GM12891 (cell line): Measurements from ENCODE around the gene NMUR1.
A peak's percentile ranks its signal among the peaks of the same experiment; 100 is the strongest.

Source experiments
- DNase-seq: peaks from one replicate; pipeline ENCODE4 v3.0.0; 2011; ENCODE audit warnings: low spot score; ENCODE audit not compliant: insufficient read length
- FAIRE-seq: peaks from 2 replicates; lab custom pipeline; 2011; peaks lifted over from hg19 to GRCh38; lab: Jason Lieb, UNC
- PAX5 ChIP-seq: IDR thresholded peaks from 2 replicates; pipeline ENCODE4 v1.6.1; 2011; ENCODE audit warnings: low read length, moderate library complexity, mild to moderate bottlenecking; ENCODE audit not compliant: insufficient read depth, severe bottlenecking
- POLR2A ChIP-seq: IDR thresholded peaks from 2 replicates; pipeline ENCODE4 v1.6.1; 2011; ENCODE audit warnings: low read depth, low read length, control low read depth
- POLR2AphosphoS5 ChIP-seq: IDR thresholded peaks from 2 replicates; pipeline ENCODE4 v1.6.1; 2011; ENCODE audit warnings: low read depth, low read length, control low read depth
- POU2F2 ChIP-seq: IDR thresholded peaks from 2 replicates; pipeline ENCODE4 v1.6.1; 2011; ENCODE audit warnings: low read depth, mild to moderate bottlenecking, control low read depth, low read length, moderate library complexity
- SPI1 ChIP-seq: IDR thresholded peaks from 2 replicates; pipeline ENCODE4 v1.6.1; 2011; ENCODE audit warnings: low read depth, low read length, control low read depth
- TAF1 ChIP-seq: IDR thresholded peaks from 2 replicates; pipeline ENCODE4 v1.6.1; 2011; ENCODE audit warnings: low read depth, low read length, control low read depth

Gene NMUR1

DNA sequence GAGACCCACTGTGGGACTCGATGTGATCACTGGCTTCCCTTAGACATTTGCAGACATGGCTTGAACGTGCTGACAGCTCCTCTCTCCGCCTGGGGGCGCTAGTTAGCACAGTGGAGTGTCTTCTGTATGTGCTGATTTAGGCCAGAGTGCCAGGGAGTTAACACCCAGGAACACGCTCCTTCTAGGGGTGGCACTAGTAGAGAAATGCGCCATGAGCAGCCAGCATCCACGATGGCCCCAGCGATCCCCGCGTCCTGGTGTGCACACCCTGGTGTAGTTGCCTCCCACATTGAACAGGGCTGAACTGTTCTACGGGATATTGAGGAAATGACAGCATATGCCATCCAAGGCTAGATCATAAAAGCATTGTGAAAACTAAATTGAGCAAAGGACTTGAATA, 11.4 kb upstream of the NMUR1 start:
- TF ChIP-seq PAX5 (no peak), TAF1 (no peak), POLR2A (no peak), SPI1 (no peak), POU2F2 (no peak), POLR2AphosphoS5 (no peak)
- FAIRE-seq (no peak), DNase-seq (no peak)

DNA sequence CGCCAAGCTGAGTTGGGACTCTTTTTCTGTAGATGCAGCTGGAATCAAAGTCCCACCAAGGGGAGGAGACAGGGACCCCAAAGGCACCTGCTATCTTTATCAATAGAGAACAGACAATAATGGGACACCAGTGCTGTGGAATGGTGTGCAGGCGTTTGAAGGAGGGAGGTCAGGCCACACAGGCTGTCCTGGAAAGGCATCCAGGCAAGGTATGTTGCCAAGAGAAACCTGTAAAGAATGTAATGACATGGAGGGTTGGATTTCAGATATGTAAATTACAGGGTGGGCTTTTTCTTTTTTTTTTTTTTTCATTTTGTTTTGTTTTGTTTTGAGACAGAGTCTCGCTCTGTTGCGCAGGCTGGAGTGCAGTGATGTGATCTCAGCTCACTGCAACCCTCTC, 9.7 kb upstream of the NMUR1 start:
- DNase-seq = no peak
- FAIRE-seq = no peak
- TF ChIP-seq TAF1 (no peak), POLR2AphosphoS5 (no peak), SPI1 (no peak), PAX5 (no peak), POLR2A (no peak), POU2F2 (no peak)

DNA sequence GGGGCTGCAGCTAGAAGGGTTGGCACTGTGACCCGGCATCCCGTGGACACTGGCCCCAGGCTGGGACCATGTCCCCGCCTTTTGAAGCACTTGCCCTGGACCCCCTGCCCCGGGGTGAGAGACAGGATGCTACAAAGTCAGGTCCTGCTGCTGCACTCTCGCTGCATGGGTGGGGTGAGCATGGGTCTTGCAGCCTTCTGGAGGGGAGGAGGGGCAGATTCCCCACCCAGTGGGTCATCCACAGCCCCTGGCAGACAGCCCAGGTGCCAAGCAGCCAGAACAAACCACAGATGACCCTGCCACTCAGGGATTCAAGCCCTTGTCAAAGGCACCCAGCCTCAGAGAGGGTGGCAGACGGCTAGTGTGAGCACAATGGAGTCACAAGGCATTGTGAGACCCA, 5.7 kb upstream of the NMUR1 start:
- FAIRE-seq = no peak
- TF ChIP-seq SPI1 (no peak), PAX5 (no peak), POU2F2 (no peak), POLR2AphosphoS5 (no peak), POLR2A (no peak), TAF1 (no peak)
- DNase-seq = no peak

DNA sequence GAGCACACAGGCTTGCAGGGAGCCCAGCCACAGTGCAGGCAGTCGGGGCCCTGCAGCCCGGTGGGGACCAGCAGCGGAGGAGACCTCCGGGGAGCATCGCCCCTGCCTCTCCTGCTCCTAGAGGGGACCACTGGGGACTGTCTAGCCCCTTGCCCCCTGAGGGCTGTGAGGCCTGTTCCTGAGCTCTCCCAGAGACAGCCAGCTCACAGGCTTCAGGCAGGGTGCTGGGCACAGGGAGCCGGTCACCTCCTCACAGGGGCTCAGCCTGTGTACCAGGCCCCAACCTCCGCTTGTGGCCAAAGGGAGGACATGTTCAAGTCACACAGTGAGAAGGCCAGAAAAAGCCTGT, 3.5 kb upstream of the NMUR1 start:
- no peak for TF ChIP-seq POLR2AphosphoS5
- FAIRE-seq (no peak), DNase-seq (no peak)

DNA sequence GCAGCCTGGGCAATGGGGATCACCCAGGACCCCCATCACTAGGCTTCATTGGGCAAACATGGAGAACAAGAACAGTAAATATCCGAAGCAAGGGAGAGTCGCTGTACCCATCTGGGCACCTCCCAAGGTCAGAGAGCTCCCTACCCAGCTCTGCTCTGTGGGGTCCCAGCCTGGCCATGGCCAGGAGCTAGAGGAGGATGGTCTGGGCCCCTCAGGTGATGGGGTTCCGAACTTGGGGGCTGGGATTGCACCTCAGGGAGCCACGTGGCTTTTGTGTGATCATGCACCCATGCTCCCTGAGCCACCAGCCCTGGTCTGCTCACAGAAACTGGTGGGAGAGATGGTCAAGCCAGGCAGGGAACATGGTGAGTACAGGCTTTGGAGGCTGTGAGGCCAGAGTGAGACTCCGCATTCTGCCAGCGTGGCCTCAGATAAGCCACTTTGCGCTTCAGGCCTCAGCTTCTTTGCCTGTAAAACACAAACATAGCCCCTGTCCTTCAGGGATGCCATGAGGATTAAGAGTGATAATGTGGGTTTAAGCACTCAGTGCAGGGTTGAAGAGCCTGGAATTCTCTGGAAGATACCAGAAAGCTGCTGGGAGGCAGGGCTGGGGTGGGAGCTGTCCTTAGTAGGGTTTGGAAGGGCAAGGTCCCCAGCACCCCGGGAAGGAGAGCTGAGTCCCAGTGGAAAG, 3.0 kb upstream of the NMUR1 start:
- no peak for TF ChIP-seq POLR2A
- no peak for DNase-seq
- no peak for FAIRE-seq

DNA sequence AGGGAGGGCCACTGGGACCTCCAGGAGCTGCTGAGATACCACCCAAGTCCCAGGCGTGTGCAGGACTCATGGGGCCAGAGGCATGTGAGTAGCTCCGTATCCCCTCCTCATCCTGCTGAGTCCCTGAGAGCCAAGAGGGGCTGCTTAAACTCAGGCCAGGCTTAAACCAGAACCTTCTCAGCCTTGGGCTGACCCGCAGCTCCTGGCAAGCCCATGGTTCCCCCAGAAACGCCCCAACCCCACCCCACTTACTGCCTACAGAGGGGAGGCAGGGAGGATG, 2.5 kb upstream of the NMUR1 start:
- FAIRE-seq = no peak
- TF ChIP-seq PAX5 (no peak), TAF1 (no peak), SPI1 (no peak), POU2F2 (no peak), POLR2A (no peak), POLR2AphosphoS5 (no peak)

DNA sequence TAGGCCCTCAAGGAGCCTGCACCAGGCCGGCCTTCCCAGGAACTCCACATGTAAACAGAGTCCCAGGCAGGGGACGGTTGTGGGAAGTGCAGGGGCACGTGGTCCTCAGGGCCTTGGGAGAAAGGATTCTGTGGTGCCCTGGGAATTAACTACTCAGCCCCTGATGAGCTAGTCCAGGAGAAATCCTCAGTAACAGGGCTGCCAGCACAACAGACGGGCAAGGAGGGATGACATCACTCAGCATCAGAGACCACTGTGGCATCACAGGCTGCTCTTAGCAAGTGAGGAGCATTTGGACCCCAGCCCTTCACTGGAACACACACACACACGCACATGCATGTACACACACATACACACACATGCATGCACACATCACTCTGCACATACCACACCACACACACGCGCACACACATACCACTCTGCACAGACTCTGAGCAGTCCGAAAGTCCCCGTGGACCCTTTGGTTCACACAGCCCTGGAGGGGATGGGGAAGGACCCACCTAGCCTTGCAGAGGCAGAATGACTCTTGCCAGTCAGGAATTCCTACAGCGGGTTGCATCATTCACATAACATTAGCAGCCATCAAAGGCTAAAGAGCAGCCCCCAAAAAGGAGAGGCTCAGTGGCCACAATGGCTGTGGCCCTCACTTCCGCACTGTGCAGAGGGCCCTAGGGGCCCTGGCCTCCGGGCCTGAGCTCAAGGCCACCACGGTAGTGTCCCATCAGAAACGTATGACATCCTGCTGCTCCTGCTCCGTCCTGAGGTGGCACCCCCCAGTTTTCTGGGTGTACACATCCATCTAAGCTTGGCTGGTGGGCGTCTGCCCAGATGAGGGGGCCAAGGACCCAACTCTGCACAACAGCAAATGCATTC, 1.9 kb upstream of the NMUR1 start:
- TF ChIP-seq PAX5 = no peak
- TF ChIP-seq POLR2A = no peak
- TF ChIP-seq POU2F2 = no peak
- no peak for TF ChIP-seq TAF1
- no peak for TF ChIP-seq SPI1
- TF ChIP-seq POLR2AphosphoS5 = no peak
- no peak for DNase-seq
- peak; percentile 51 for FAIRE-seq

More for the DNA sequence above, 2.5 kb upstream of the NMUR1 start:
- no peak for DNase-seq

DNA sequence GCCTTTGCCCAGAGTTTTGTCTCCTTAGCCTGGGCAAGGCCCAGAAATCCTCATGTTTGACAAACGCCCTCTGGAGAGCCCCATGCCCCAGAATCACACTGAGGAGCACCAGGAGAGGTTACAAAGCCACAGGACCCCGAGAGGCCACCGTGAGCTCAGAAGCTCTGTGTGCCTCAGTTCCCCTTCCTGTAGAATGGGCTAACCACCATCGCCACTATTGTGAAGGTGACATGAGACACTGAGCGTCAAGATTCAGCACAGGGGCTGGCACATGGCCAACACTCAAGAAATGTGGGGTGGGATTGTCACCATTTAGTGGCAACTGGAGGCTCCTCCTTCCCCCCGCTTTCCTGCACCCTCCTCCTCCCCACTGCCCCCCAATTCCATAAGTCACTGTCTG, 1.2 kb upstream of the NMUR1 start:
- FAIRE-seq (no peak), DNase-seq (no peak)
- TF ChIP-seq POLR2AphosphoS5 (no peak), POU2F2 (no peak), SPI1 (no peak), TAF1 (no peak), POLR2A (no peak), PAX5 (no peak)

DNA sequence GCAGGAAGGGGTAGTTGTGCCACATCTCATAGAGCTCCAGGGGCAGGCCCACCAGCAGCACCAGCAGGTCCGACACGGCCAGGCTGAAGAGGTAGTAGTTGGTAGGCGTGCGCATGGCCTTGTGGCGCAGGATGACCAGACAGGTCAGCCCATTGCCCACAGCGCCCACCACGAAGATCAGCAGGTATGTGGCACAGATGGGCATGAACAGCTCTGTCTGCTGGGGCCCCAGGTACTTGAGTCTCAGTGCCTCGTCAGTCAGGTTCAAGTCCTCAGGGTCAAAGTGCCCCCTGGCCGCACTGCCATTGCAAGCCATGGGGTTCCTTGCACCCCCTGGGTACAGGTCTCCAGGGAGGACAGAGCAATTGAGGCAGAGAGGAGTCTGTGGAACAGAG, 1.6 kb downstream of the NMUR1 start:
- DNase-seq (no peak), FAIRE-seq (no peak)
- TF ChIP-seq SPI1 (no peak), POLR2A (no peak), PAX5 (no peak), POLR2AphosphoS5 (no peak), POU2F2 (no peak), TAF1 (no peak)

DNA sequence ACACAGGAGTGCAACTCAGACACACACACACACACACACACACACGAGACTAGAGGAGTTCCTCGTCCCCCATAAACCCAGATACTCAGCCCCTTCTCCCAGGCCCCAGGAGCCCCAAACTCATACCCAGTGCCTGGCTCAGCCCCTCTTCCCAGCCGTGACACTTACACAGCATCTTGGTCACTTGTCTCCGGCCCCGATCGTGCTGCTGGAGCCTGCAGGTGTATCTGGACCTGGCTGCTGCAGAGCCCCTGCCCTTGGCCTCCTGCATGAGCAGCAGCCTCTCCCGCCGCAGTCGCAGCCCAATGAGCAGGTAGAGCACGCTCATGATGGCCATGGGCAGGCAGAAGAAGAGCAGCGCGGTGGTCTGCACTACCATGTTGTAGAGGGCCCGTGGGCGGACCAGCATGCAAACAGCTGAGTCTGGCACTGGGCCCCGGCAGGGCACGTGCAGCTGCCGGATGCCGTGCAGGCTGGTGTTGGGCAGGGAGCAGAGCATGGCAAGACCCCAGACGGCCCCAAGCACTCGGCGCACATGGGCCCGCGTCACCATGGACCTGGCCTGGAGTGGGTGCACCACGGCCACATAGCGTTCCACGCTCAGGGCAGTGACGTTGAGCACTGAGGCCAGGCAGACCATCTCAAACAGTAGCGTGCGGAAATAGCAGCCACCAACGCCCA, 2.1 kb downstream of the NMUR1 start:
- DNase-seq = no peak
- FAIRE-seq = no peak
- TF ChIP-seq POLR2A (no peak), TAF1 (no peak), POU2F2 (no peak)

DNA sequence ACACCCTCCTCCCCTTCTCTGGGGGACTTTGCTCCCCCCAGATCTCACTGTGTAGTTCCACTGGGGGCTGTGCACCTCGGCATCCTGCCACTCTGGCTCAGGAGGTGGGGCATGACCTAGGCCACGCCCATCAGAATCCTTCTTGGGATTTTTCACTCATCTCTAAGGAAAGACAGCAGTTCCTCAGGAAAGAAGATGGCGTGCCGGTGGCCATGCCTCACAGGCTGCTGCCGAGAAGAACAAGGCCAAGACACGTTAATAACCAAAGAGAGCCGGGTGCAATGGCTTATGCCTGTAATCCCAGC, 3.2 kb downstream of the NMUR1 start:
- no peak for TF ChIP-seq POLR2A
- no peak for TF ChIP-seq PAX5
- TF ChIP-seq TAF1 = no peak
- no peak for TF ChIP-seq SPI1
- TF ChIP-seq POU2F2 = no peak
- no peak for TF ChIP-seq POLR2AphosphoS5
- DNase-seq (no peak), FAIRE-seq (no peak)
